BJ (cell line): ENCODE measurements around the gene NR2F1-AS1. TPM values are rescaled to one million over a fixed set of nuclear protein-coding genes. Genes with fewer than 3 reads are reported as not detected.

Experiments
- CTCF ChIA-PET: fragments of 350-600 bp; formaldehyde crosslinking; extraction: SDS; loops from one replicate; lab custom pipeline; 2021; ENCODE audit warnings: antibody characterized with exemption, inconsistent platforms; lab: Yijun Ruan, JAX
- POLR2A ChIA-PET: fragments of 300-600 bp; sonication (Branson Sonifier 250); formaldehyde crosslinking; extraction: SDS; loops from one replicate; lab custom pipeline; 2021; ENCODE audit warnings: antibody characterized with exemption; lab: Charles Lee
- DNase-seq: peaks from one replicate; pipeline ENCODE4 v3.0.0-alpha.2; 2011; ENCODE audit warnings: low read depth
- H3K27me3 ChIP-seq: 2 replicates; pipeline ENCODE4 v1.6.0; 2011; ENCODE audit warnings: low read length; ENCODE audit not compliant: control insufficient read depth, insufficient read depth
- H3K36me3 ChIP-seq: 2 replicates; pipeline ENCODE4 v1.5.1; 2011; ENCODE audit warnings: low read length; ENCODE audit not compliant: control insufficient read depth, insufficient read depth
- H3K4me3 ChIP-seq: 2 replicates; pipeline ENCODE4 v1.5.1; 2011; ENCODE audit warnings: low read depth, mild to moderate bottlenecking, control low read depth, low read length
- polyA plus RNA-seq: library from polyadenylated mRNA; depleted of rRNA; stranded (reverse); fragments of >200 nt; gene quantifications from 2 replicates; pipeline ENCODE4 v1.2.3, GENCODE V29; 2011
- TF ChIP-seq, protein P1 (sequence below): IDR thresholded peaks from 2 replicates; pipeline ENCODE4 v1.5.1; 2011; ENCODE audit warnings: low read depth, mild to moderate bottlenecking, control low read depth, inconsistent platforms, low read length, moderate library complexity; ENCODE audit not compliant: insufficient read depth

The NR2F1-AS1 gene
- polyA plus RNA-seq, 1 experiment = 13.7 TPM

DNA sequence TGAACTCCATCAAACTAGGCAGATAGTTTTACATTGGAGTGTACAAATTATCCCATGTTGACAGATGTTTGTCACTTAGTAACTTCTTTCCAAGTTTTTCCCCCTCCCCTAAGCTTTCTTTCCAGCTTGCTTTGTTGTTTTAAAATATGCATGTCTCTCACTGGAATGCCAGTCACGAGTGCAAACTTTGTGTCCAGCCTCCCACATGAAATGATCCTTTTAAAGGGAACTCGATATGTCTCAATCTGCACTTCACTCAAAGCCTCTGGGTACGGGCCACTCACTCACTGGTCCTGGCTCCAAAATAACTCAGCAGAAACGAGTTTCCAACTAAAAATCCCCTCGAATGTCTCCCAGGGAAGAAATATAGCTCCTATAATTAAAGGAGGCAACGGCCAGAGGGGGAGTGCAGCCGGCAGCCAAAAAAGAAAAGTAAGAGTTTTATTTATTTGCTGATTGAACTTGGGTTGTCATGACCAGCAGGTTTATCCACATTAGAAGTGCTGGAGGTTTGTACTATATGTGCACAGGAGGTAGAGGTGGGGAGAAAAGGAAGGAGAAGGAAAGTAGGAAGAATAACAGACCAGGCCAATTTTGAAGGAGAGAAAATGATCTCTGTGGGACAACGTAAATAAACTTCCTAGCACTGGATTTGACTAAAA is 19.5 kb upstream of the NR2F1-AS1 start:
- TF ChIP-seq, protein P1, sequence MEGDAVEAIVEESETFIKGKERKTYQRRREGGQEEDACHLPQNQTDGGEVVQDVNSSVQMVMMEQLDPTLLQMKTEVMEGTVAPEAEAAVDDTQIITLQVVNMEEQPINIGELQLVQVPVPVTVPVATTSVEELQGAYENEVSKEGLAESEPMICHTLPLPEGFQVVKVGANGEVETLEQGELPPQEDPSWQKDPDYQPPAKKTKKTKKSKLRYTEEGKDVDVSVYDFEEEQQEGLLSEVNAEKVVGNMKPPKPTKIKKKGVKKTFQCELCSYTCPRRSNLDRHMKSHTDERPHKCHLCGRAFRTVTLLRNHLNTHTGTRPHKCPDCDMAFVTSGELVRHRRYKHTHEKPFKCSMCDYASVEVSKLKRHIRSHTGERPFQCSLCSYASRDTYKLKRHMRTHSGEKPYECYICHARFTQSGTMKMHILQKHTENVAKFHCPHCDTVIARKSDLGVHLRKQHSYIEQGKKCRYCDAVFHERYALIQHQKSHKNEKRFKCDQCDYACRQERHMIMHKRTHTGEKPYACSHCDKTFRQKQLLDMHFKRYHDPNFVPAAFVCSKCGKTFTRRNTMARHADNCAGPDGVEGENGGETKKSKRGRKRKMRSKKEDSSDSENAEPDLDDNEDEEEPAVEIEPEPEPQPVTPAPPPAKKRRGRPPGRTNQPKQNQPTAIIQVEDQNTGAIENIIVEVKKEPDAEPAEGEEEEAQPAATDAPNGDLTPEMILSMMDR = no peak
- Histone ChIP-seq H3K27me3 (peaks cover 2% of the 10 kb centered on the region), H3K36me3 (peaks cover 2% of the 10 kb centered on the region), H3K4me3 (no peak overlapping the region)
- no peak for DNase-seq
- POLR2A ChIA-PET = no interaction called here
- CTCF ChIA-PET = interaction anchor here (0.9 to 1.1 kb wide), 3 partner anchors 15 to 1958 kb away, joined by 3 to 4 read pairs (median 3); no protein-coding TSS in a partner anchor

DNA sequence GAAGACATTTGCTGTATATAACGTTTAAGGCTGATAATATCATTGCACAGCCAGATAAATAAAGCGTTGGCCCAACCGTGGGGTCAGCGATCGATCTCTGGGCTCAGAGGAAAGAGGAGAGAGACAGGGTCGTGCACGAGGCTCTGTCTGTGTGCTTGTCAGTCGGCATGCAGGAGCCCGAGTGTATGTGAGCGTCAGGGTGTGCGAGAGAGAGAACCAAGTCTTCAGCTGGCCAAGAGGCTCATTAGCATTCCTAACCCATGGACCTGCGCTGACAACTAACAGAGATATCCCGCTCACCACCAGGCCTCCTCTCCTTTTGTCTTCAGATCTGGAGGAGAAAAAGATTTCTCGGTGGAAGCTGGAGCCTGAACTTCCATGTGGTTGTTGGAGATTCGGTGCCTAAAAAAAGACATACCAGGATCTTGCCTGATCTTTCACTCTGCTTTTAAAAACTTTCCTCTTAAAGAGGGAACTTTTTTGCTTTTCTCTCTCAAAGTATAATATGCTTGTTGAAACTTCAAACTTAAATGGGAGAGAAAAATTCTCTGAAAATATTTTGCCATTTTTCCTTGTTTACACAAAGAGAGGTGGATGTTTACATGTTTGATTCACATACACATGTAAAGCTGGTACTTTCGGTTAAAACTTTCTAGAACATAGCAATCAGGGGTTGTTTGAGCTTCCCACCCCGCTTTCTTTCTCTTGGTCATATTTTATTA is 18.5 kb upstream of the NR2F1-AS1 start:
- ChIA-PET CTCF (interaction anchor here (0.9 to 1.0 kb wide), 2 partner anchors 14 to 202 kb away, joined by 3 to 4 read pairs; no protein-coding TSS in a partner anchor), POLR2A (no interaction called here)
- TF ChIP-seq, protein P1 = no peak
- Histone ChIP-seq H3K4me3 (no peak overlapping the region), H3K36me3 (peaks cover 10% of the 10 kb centered on the region), H3K27me3 (no peaks in the 10 kb centered on the region)
- DNase-seq = no peak

DNA sequence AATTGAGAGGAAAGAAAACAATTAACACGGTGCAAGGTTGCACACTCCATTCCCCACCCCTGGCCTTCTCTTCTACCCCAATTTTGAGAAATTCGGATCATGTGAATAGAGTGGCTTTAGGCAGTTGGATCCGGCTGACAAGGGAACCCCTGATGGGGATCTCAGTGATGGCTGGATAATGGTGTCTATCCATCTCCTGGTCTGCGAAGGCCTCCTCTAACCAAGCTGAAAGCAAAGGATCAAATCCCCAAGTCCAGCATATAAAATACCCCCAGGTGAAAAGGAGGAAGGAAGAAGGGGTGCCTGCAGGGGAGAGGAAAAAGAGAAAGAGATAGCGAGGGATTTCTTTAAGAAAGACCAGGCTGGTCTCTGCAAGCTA is 18.0 kb upstream of the NR2F1-AS1 start:
- TF ChIP-seq, protein P1 = no peak
- POLR2A ChIA-PET = no interaction called here
- CTCF ChIA-PET = no interaction called here
- no peak overlapping the region for H3K4me3 ChIP-seq
- H3K36me3 ChIP-seq = peaks cover 10% of the 10 kb centered on the region
- H3K27me3 ChIP-seq = no peaks in the 10 kb centered on the region
- no peak for DNase-seq

DNA sequence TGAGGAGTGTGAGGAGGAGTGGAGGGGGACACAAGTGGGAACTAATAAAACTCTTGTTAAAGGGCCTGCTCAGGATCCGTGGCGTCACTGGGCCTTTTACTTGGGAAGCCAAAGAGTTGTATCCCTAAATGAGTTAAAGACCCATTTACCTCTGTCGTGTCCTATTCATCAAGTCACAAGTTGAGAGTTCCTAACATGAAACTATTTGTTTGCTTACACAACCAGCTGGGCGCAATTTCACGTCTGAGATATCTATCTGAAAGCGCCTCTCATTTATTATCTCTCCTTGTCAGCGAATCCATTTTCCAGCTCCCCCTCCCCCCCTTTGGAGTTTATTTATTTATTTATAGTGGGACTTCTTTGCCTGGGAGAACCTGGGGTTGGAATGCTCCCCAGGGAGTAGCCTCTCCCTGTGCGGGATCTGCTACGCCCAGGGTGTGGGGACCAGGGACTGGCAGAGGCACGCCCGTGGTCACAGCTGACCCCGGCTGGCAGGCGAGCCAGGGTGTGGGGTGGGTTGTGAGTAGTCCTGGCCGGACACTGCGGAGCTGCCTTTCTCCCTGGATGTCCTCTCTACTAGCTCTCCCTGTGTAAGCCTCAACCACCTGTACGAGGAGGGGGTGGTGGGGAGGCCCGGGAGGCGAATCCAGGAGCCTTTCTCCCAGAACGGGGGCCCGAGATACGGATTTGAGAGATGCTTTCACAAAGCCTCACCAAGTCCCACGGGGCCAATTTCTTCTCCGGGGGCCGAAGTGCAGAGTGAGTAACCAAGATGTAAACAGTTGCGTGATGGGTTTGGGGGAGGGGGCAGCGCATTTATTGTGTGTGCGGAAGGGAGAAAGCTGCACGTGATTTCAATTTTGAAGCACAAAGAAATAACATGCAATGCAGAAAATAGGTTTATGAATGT is 17.3 kb upstream of the NR2F1-AS1 start:
- TF ChIP-seq, protein P1 = no peak
- H3K27me3 ChIP-seq = no peaks in the 10 kb centered on the region
- H3K4me3 ChIP-seq = no peak overlapping the region
- peaks cover 15% of the 10 kb centered on the region for H3K36me3 ChIP-seq
- CTCF ChIA-PET = no interaction called here
- no peak for DNase-seq
- POLR2A ChIA-PET = no interaction called here
